ENCODE results near the gene GAB1.

DNA sequence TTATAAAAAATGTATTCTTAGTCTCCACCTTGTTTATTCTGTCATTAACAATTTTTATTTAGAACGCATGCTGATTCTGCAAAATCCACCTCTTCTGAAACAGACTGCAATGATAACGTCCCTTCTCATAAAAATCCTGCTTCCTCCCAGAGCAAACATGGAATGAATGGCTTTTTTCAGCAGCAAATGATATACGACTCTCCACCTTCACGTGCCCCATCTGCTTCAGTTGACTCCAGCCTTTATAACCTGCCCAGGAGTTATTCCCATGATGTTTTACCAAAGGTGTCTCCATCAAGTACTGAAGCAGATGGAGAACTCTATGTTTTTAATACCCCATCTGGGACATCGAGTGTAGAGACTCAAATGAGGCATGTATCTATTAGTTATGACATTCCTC lies 101.3 kb downstream of the GAB1 start:
- TF ChIP-seq CTCF (IDR thresholded peaks at IDR 0.05) = no peak
- no peak for TF ChIP-seq POLR2A (IDR thresholded peaks at IDR 0.05)

All from heart left ventricle (tissue), 13 donors.